Activated CD8-positive, alpha-beta memory T cell treated with anti-CD3 and anti-CD28 coated beads, Interleukin-2, amount 50 U/mL, for 4 hours (primary cell): Measurements from ENCODE around the gene MAP2.

Experiments
- DNase-seq: peaks from one replicate; pipeline ENCODE4 v3.0.0-alpha.2; 2020

The MAP2 gene

GRCh38 chr2:209423562-209424198, at the start of gene MAP2:
MAP2 (plus strand) TSS chr2:209424047; CDS start chr2:209653171, 229,124 bp downstream.
- peak; percentile 50 for DNase-seq

GRCh38 chr2:209376686-209377085, 47.2 kb upstream of the MAP2 start:
- DNase-seq, result no peak

GRCh38 chr2:209380293-209380692, 43.6 kb upstream of the MAP2 start:
- no peak for DNase-seq

GRCh38 chr2:209381091-209381490, 42.8 kb upstream of the MAP2 start:
- no peak for DNase-seq

- no peak for DNase-seq
Measured at GRCh38 chr2:209382775-209383174, 41.1 kb upstream of the MAP2 start.

- DNase-seq, result no peak
Measured at GRCh38 chr2:209383212-209383611, 40.6 kb upstream of the MAP2 start.

- no peak for DNase-seq
Measured at GRCh38 chr2:209387389-209387788, 36.5 kb upstream of the MAP2 start.

- DNase-seq, result no peak
Measured at GRCh38 chr2:209388446-209389037, 35.3 kb upstream of the MAP2 start.

- DNase-seq, result no peak
Measured at GRCh38 chr2:209389171-209389618, 34.7 kb upstream of the MAP2 start.

- no peak for DNase-seq
Measured at GRCh38 chr2:209390839-209391238, 33.0 kb upstream of the MAP2 start.

GRCh38 chr2:209391776-209392401, 32.0 kb upstream of the MAP2 start:
- DNase-seq, result no peak

- DNase-seq, result no peak
Measured at GRCh38 chr2:209395229-209395628, 28.6 kb upstream of the MAP2 start.

GRCh38 chr2:209395652-209396051, 28.2 kb upstream of the MAP2 start:
- DNase-seq, result no peak

GRCh38 chr2:209398463-209398862, 25.4 kb upstream of the MAP2 start:
- no peak for DNase-seq

GRCh38 chr2:209401788-209402187, 22.1 kb upstream of the MAP2 start:
- DNase-seq, result no peak

GRCh38 chr2:209411296-209411695, 12.6 kb upstream of the MAP2 start:
- no peak for DNase-seq

- DNase-seq, result no peak
Measured at GRCh38 chr2:209411718-209412117, 12.1 kb upstream of the MAP2 start.

GRCh38 chr2:209413311-209414014, 10.4 kb upstream of the MAP2 start:
- DNase-seq, result no peak

- DNase-seq, result no peak
Measured at GRCh38 chr2:209416913-209417312, 6.9 kb upstream of the MAP2 start.

GRCh38 chr2:209422191-209422754, 1.6 kb upstream of the MAP2 start:
- DNase-seq, result no peak

GRCh38 chr2:209424199-209424701, 403 bp downstream of the MAP2 start:
- DNase-seq, result no peak

GRCh38 chr2:209424781-209425470, 1.1 kb downstream of the MAP2 start:
- no peak for DNase-seq
